Measurements from ENCODE around the gene OCLN.

Gene OCLN

DNA sequence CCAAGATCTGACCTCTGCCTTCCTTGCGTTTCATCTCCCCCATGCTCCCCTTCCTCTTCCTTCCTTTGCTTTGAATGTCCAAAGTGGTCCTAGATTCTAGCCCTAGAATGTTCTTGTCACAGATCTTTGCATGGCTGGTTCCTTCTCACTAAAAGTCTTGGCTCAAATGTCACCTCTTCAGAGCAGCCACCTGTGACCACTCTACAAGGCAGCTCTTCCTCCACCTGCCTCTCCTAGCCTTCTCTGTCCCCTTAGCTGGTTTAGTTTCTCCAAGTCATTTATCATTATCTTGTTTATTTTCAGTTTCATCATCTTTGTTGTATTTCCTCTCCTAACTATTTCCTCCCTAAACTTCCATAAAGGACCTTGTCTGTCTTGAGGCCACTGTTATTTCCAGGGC lies 7.1 kb upstream of the OCLN start:
- no peak overlapping the region for H3K27ac ChIP-seq
- no peak for TF ChIP-seq ZFX (IDR thresholded peaks at IDR 0.05)
- TF ChIP-seq, protein P1, sequence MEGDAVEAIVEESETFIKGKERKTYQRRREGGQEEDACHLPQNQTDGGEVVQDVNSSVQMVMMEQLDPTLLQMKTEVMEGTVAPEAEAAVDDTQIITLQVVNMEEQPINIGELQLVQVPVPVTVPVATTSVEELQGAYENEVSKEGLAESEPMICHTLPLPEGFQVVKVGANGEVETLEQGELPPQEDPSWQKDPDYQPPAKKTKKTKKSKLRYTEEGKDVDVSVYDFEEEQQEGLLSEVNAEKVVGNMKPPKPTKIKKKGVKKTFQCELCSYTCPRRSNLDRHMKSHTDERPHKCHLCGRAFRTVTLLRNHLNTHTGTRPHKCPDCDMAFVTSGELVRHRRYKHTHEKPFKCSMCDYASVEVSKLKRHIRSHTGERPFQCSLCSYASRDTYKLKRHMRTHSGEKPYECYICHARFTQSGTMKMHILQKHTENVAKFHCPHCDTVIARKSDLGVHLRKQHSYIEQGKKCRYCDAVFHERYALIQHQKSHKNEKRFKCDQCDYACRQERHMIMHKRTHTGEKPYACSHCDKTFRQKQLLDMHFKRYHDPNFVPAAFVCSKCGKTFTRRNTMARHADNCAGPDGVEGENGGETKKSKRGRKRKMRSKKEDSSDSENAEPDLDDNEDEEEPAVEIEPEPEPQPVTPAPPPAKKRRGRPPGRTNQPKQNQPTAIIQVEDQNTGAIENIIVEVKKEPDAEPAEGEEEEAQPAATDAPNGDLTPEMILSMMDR (conservative IDR thresholded peaks at IDR 0.05): no peak

DNA sequence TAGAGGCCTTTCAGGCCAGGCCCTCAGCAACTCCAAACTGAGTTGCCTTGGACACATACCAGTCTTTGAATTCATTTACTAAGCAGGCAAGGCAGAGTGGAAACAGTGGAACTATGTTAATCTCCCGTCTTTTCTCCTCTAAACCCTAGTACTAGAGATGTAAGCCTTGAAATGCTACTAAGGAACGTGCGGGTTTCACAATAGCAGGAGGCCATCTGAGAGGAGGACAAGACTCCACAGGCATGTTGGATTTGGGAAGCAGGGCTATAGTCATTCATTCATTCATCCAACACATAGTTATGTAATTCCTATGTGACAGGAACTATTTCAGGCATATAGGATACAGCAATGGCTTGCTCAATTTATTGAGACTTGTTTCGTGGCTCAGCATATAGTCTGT lies 3.3 kb upstream of the OCLN start:
- TF ChIP-seq, protein P1 (conservative IDR thresholded peaks at IDR 0.05): no peak
- TF ChIP-seq ZFX (IDR thresholded peaks at IDR 0.05): no peak
- no peak overlapping the region for H3K27ac ChIP-seq

DNA sequence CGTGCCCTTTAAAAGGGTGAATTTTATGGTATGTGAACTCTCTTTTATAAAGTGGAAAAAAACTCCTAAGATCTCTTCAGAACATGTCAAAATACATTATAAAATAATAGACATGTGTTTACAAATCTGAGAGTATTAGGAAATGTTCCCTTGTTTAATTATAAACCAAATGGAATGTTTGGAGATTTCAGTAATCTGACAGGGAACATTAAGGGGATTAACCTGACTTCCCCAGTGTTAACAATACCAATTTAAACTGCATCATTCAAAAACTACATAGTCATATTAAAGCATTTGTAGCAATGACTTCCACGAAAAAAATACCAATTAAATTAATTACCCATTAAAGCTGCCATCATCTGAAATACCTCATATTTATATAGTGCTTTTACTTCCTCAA lies 1.6 kb upstream of the OCLN start:
- H3K27ac ChIP-seq: no peak overlapping the region
- no peak for TF ChIP-seq ZFX (IDR thresholded peaks at IDR 0.05)
- TF ChIP-seq, protein P1 (conservative IDR thresholded peaks at IDR 0.05): no peak

DNA sequence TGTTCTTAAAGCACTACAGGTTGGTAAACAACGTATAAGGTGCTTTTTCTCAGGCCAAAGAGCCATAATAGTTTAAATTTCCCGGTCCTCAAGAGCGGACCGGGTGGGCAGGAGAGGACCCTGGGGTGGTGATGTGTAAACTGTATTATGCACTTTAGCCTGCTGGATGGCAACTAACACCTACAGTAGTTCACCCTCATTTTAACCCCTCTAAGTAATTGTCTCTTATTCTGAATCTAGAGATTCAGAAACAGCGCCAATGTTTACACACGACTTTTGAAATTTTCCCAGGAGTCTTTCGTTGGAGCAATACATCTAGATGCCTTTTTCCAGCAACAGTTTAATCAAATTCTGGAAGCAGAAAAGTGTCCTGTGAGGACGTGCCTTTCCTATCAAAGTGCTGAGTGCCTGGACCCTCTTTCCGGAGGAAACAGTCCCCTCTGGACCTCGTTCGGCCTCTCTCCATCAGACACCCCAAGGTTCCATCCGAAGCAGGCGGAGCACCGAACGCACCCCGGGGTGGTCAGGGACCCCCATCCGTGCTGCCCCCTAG lies 676 bp upstream of the OCLN start:
- peak overlapping the region; percentile 88 for H3K27ac ChIP-seq
- TF ChIP-seq, protein P1 (conservative IDR thresholded peaks at IDR 0.05): no peak
- no peak for TF ChIP-seq ZFX (IDR thresholded peaks at IDR 0.05)

DNA sequence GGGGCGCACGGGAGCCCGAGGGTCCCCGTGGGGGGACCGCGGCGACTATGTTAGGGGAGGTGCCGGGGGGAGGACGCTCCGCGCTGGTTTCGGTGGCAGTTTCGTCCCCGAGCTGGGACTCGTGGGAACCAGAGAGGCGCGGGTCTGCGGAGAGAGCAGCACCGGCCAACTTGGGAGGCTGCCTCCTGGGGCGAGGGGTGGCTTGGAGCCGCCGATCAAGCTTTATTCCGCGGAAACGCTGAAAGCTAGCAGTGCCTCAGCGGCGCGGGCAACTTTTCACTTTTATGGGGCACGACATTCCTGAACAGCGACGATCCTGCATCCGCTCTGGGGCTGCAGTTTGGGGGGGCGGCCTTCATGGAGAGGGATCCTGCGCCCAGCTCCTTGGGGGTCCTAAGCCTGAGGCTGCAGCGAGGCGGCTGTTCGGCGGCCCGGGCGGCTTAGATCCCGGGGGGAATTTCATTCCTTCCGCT lies 369 bp downstream of the OCLN start:
- peak overlapping the region; percentile 88 for H3K27ac ChIP-seq
- TF ChIP-seq ZFX (IDR thresholded peaks at IDR 0.05): no peak
- TF ChIP-seq, protein P1 (conservative IDR thresholded peaks at IDR 0.05): no peak

- TF ChIP-seq ZFX (IDR thresholded peaks at IDR 0.05): peak; percentile 40; the same call in 1 of the 2 replicates
- TF ChIP-seq, protein P1 (conservative IDR thresholded peaks at IDR 0.05): no peak
- peak overlapping the region; percentile 88 for H3K27ac ChIP-seq
Measured at GRCh38 chr5:69493396-69494133, 975 bp downstream of the OCLN start.

DNA sequence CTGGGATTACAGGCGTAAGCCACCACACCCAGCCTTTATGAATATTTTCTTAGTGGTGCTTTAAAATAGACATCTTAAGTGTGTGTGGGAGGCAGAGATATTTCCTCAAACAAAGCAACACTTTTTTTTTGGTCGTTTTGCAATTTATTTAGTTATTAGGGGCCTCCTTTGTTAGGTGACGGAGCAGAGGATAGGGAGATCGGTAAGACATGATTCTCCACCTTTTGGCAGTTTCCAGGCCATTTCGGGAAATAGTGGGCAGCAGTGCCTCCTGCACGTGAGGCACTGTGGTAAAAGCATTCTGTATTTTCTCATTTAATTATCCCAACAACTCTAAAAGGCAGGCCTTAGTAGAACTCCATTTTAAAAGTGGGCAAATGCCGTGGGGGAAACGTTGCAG lies 1.9 kb downstream of the OCLN start:
- TF ChIP-seq ZFX (IDR thresholded peaks at IDR 0.05): no peak
- TF ChIP-seq, protein P1 (conservative IDR thresholded peaks at IDR 0.05): no peak
- H3K27ac ChIP-seq: peak overlapping the region; percentile 88; the same call in 1 of the 2 replicates
